Occipital lobe (tissue), 2 donors: Measurements from ENCODE around the gene ISYNA1. TPM values are rescaled to one million over a fixed set of nuclear protein-coding genes. Genes with fewer than 3 reads are reported as not detected.
A peak's percentile ranks its signal among the peaks of the same experiment; 100 is the strongest.
"Not testable (repeated sequence)": the region's sequence is repeated elsewhere in the genome, so short reads cannot be mapped to it uniquely, and the experiment has no call there.

ENCODE experiments used
- DNase-seq: peaks from one replicate; lab custom pipeline; 2025; lab: John Stamatoyannopoulos, UW
- total RNA-seq: library from RNA; depleted of rRNA; stranded (reverse); fragments of >200 nt; gene quantifications from one replicate; pipeline ENCODE4 v1.2.3, GENCODE V29; 2014

The ISYNA1 gene
- total RNA-seq, 1 donor from 2014 or later, result 95.1 TPM

- DNase-seq, result no peak
Observed at GRCh38 chr19:18419195-18419698, 18.7 kb downstream of the ISYNA1 start, which contains the start of gene SSBP4. Gene SSBP4, plus strand, starts transcription at chr19:18419398. Its CDS starts 251 bp downstream, at chr19:18419649.

- peak; percentile 74 for DNase-seq
Observed at GRCh38 chr19:18418483-18419194, 19.3 kb downstream of the ISYNA1 start.

- DNase-seq, result no peak
Observed at GRCh38 chr19:18418029-18418482, 19.9 kb downstream of the ISYNA1 start.

GRCh38 chr19:18417250-18418028, 20.5 kb downstream of the ISYNA1 start:
- DNase-seq, result no peak

GRCh38 chr19:18416778-18417249, 21.1 kb downstream of the ISYNA1 start:
- peak; percentile 79 for DNase-seq

- DNase-seq, result peak; percentile 71
Observed at GRCh38 chr19:18415178-18415867, 22.6 kb downstream of the ISYNA1 start.

GRCh38 chr19:18414504-18415177, 23.3 kb downstream of the ISYNA1 start:
- DNase-seq, result no peak

GRCh38 chr19:18412610-18413239, 25.2 kb downstream of the ISYNA1 start:
- DNase-seq, result no peak

GRCh38 chr19:18408053-18408476, 29.9 kb downstream of the ISYNA1 start:
- DNase-seq, result no peak

- no peak for DNase-seq
Observed at GRCh38 chr19:18406749-18407148, 31.2 kb downstream of the ISYNA1 start.

GRCh38 chr19:18405754-18406153, 32.2 kb downstream of the ISYNA1 start:
- not testable (repeated sequence) for DNase-seq

GRCh38 chr19:18402455-18403248, 35.3 kb downstream of the ISYNA1 start:
- DNase-seq, result not testable (repeated sequence)

GRCh38 chr19:18401580-18402112, 36.3 kb downstream of the ISYNA1 start:
- DNase-seq, result no peak

- DNase-seq, result no peak
Observed at GRCh38 chr19:18399008-18399407, 38.9 kb downstream of the ISYNA1 start.

GRCh38 chr19:18397242-18398202, 40.4 kb downstream of the ISYNA1 start, which contains the start of gene LRRC25:
Gene LRRC25, minus strand, starts transcription at chr19:18397622. Its CDS starts 659 bp downstream, at chr19:18396963.
- no peak for DNase-seq

- no peak for DNase-seq
Observed at GRCh38 chr19:18396471-18397241, 41.3 kb downstream of the ISYNA1 start.

- DNase-seq, result no peak
Observed at GRCh38 chr19:18393836-18394235, 44.1 kb downstream of the ISYNA1 start.
